ENCODE results near the gene GLUL. TPM values are rescaled to one million over a fixed set of nuclear protein-coding genes. Genes with fewer than 3 reads are reported as not detected.

Gene GLUL
- total RNA-seq, 4 donors from 2014 or later = 2,071 to 4,011 (median 3,051) TPM

DNA sequence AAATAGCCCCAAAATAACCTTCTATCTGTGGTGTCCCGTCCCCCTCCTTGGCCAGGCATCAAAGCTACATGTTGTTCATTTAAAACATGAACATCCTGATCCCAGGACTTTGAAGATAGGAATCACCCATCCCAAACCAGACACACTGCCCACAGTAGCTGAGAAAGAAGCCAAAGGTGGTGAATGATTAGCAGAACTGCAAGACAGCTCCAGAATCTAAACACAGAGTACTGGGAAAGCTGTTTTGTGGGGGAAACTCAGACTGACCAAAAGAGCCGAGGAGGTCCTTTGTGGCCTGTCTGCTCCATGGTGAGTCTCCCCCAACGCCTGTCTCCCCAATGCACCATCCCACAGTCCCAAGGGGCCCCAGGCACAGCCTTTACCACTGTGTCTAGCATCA is 16.1 kb upstream of the GLUL start:
- Histone ChIP-seq H3K27me3 (peaks cover 0 to 27% (median 0%) of the 10 kb centered on the region in 4 donors), H3K36me3 (no peaks in the 10 kb centered on the region), H3K4me1 (peaks cover 6 to 20% (median 17%) of the 10 kb centered on the region in 4 donors), H3K27ac (replicated peaks in 1 of 4) (no peak overlapping the region), H3K4me3 (no peak overlapping the region), H3K9me3 (peaks cover 0 to 5% (median 2%) of the 10 kb centered on the region in 4 donors)
- intact Hi-C loops (cut with DNase I) = no loop called here
- no peak for DNase-seq (ENCODE audit: extremely low spot score)
- TF ChIP-seq EP300 (IDR thresholded peaks at IDR 0.05) = no peak
- TF ChIP-seq, protein P1, sequence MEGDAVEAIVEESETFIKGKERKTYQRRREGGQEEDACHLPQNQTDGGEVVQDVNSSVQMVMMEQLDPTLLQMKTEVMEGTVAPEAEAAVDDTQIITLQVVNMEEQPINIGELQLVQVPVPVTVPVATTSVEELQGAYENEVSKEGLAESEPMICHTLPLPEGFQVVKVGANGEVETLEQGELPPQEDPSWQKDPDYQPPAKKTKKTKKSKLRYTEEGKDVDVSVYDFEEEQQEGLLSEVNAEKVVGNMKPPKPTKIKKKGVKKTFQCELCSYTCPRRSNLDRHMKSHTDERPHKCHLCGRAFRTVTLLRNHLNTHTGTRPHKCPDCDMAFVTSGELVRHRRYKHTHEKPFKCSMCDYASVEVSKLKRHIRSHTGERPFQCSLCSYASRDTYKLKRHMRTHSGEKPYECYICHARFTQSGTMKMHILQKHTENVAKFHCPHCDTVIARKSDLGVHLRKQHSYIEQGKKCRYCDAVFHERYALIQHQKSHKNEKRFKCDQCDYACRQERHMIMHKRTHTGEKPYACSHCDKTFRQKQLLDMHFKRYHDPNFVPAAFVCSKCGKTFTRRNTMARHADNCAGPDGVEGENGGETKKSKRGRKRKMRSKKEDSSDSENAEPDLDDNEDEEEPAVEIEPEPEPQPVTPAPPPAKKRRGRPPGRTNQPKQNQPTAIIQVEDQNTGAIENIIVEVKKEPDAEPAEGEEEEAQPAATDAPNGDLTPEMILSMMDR (IDR thresholded peaks at IDR 0.05) = no peak
- TF ChIP-seq POLR2AphosphoS5 (IDR thresholded peaks at IDR 0.05) = no peak
- no peak for TF ChIP-seq POLR2A (IDR thresholded peaks at IDR 0.05; ENCODE audit: low read depth)
- WGBS = 39% methylated on average over 2 of the region's 3 CpGs

DNA sequence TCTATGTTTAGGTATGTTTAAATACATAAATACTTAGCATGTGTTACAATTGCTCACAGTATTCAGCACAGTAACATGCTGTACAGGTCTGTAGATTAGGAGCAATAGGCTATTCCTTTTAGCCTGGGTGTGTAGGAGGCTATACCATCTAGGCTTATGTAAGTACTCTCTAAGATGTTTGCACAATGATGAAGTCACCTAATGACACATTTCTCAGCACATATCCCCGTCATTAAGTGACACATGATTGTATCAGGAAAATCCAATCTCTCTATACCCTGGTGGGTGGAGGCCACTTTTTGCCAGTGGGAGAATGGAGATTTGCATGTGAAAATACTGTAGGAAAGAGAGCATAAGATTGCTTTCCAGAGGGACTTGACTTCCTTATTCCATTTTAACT is 14.4 kb upstream of the GLUL start:
- WGBS = 63% methylated on average over 1 of the region's 1 CpG
- H3K27me3 ChIP-seq = peaks cover 0 to 27% (median 0%) of the 10 kb centered on the region in 4 donors
- no peak overlapping the region for H3K27ac ChIP-seq (replicated peaks in 1 of 4)
- H3K4me3 ChIP-seq = no peak overlapping the region
- intact Hi-C loops (cut with DNase I) = no loop called here
- H3K4me1 ChIP-seq = peaks cover 6 to 17% (median 14%) of the 10 kb centered on the region in 4 donors
- DNase-seq (ENCODE audit: extremely low spot score) = no peak
- H3K36me3 ChIP-seq = no peaks in the 10 kb centered on the region
- TF ChIP-seq POLR2A (IDR thresholded peaks at IDR 0.05; ENCODE audit: low read depth) = no peak
- no peak for TF ChIP-seq POLR2AphosphoS5 (IDR thresholded peaks at IDR 0.05)
- TF ChIP-seq, protein P1 (IDR thresholded peaks at IDR 0.05) = no peak
- no peak for TF ChIP-seq EP300 (IDR thresholded peaks at IDR 0.05)
- peaks cover 0 to 5% (median 2%) of the 10 kb centered on the region in 4 donors for H3K9me3 ChIP-seq

DNA sequence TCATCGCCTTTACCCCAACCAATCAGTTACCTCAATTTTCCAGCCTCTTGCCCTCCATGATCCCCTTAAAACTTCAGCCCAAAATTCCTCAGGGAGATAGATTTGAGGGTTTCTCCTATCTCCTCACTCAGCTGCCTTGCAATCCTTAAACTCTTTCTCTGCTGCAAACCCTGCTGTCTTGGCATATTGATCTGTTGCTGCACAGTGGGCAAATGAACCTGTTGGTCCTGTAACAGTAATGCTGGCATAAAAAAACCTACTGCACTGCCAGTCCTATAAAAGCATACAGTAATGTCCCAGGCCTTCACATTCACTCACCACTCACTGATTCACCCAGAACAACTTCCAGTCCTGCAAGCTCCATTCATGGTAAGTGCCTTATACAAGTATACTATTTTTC is 14.0 kb upstream of the GLUL start:
- no peak for TF ChIP-seq EP300 (IDR thresholded peaks at IDR 0.05)
- TF ChIP-seq, protein P1 (IDR thresholded peaks at IDR 0.05) = no peak
- TF ChIP-seq POLR2A (IDR thresholded peaks at IDR 0.05; ENCODE audit: low read depth) = no peak
- no peak for TF ChIP-seq POLR2AphosphoS5 (IDR thresholded peaks at IDR 0.05)
- H3K27ac ChIP-seq (replicated peaks in 1 of 4) = no peak overlapping the region
- peaks cover 0 to 27% (median 0%) of the 10 kb centered on the region in 4 donors for H3K27me3 ChIP-seq
- WGBS = 88% methylated on average over 1 of the region's 1 CpG
- no peak overlapping the region for H3K4me3 ChIP-seq
- peaks cover 6 to 12% (median 10%) of the 10 kb centered on the region in 4 donors for H3K4me1 ChIP-seq
- intact Hi-C loops (cut with DNase I) = no loop called here
- DNase-seq (ENCODE audit: extremely low spot score) = no peak
- peaks cover 0 to 5% (median 2%) of the 10 kb centered on the region in 4 donors for H3K9me3 ChIP-seq
- H3K36me3 ChIP-seq = no peaks in the 10 kb centered on the region

GRCh38 chr1:182404781-182405180 is 13.2 kb upstream of the GLUL start:
- 80% methylated on average over 1 of the region's 1 CpG for WGBS
- intact Hi-C loops (cut with DNase I) = no loop called here

More at GRCh38 chr1:182404781-182405180, 13.2 kb upstream of the GLUL start:
- H3K9me3 ChIP-seq = peaks cover 0 to 5% (median 2%) of the 10 kb centered on the region in 4 donors
- H3K4me1 ChIP-seq = peaks cover 0 to 4% (median 2%) of the 10 kb centered on the region in 4 donors
- H3K27ac ChIP-seq (replicated peaks in 1 of 4) = no peak overlapping the region
- no peaks in the 10 kb centered on the region for H3K36me3 ChIP-seq
- no peak for DNase-seq (ENCODE audit: extremely low spot score)
- no peak for TF ChIP-seq POLR2AphosphoS5 (IDR thresholded peaks at IDR 0.05)
- TF ChIP-seq, protein P1 (IDR thresholded peaks at IDR 0.05) = no peak
- TF ChIP-seq EP300 (IDR thresholded peaks at IDR 0.05) = no peak
- no peak for TF ChIP-seq POLR2A (IDR thresholded peaks at IDR 0.05; ENCODE audit: low read depth)
- H3K4me3 ChIP-seq = no peak overlapping the region
- peaks cover 0 to 27% (median 0%) of the 10 kb centered on the region in 4 donors for H3K27me3 ChIP-seq
